Vagina (tissue), 2 donors: Measurements from ENCODE around the gene PRRG2.

ENCODE experiments used
- CTCF ChIP-seq, 3 experiments: fragments of 450-650 bp in 2 of 3; fragments of 200-600 bp in 1 of 3; sonication (generic) in 1 of 3; IDR thresholded peaks; one replicate each; pipeline ENCODE4 v1.5.1; 2017 to 2019; ENCODE audit warnings: antibody characterized with exemption in 3 of 3, mild to moderate bottlenecking in 2 of 3, moderate library complexity in 2 of 3
- POLR2A ChIP-seq, 2 donors: fragments of 450-650 bp; IDR thresholded peaks; one replicate each; pipeline ENCODE4 v1.6.1; 2017; ENCODE audit warnings: antibody characterized with exemption in 2 of 2, mild to moderate bottlenecking in 2 of 2, moderate library complexity in 2 of 2

GRCh38 chr19:49639401-49640112 is 58.4 kb downstream of the PRRG2 start:
- TF ChIP-seq CTCF (IDR thresholded peaks at IDR 0.05), result no peak
- peak in 1 of 2 donors; percentile 82 for TF ChIP-seq POLR2A (IDR thresholded peaks at IDR 0.05)
